Measurements from ENCODE around the gene FTH1.

The FTH1 gene

GRCh38 chr11:61914471-61915171 lies 52.8 kb downstream of the FTH1 start:
- no peak for DNase-seq (ENCODE audit: low spot score)

Data from germinal center (tissue), 1 donor.